ENCODE measurements around the gene AMPD3.
"Not testable (repeated sequence)": the region's sequence is repeated elsewhere in the genome, so short reads cannot be mapped to it uniquely, and the experiment has no call there.

The AMPD3 gene

GRCh38 chr11:10418950-10419310, 36.1 kb upstream of the AMPD3 start:
- no peak for TF ChIP-seq ZNF274 (IDR thresholded peaks at IDR 0.05; ENCODE audit: low read depth, low read length)
- H3K4me3 ChIP-seq (ENCODE audit: low read length) = no peak overlapping the region

- no peak for TF ChIP-seq ZNF274 (IDR thresholded peaks at IDR 0.05; ENCODE audit: low read depth, low read length)
- no peak overlapping the region for H3K4me3 ChIP-seq (ENCODE audit: low read length)
These were observed 28.6 kb upstream of the AMPD3 start for GRCh38 chr11:10426475-10426874.

GRCh38 chr11:10428453-10428852, 26.6 kb upstream of the AMPD3 start:
- TF ChIP-seq ZNF274 (IDR thresholded peaks at IDR 0.05; ENCODE audit: low read depth, low read length) = no peak
- H3K4me3 ChIP-seq (ENCODE audit: low read length) = no peak overlapping the region

GRCh38 chr11:10429526-10429925, 25.5 kb upstream of the AMPD3 start:
- H3K4me3 ChIP-seq (ENCODE audit: low read length) = no peak overlapping the region
- no peak for TF ChIP-seq ZNF274 (IDR thresholded peaks at IDR 0.05; ENCODE audit: low read depth, low read length)

- no peak overlapping the region for H3K4me3 ChIP-seq (ENCODE audit: low read length)
- TF ChIP-seq ZNF274 (IDR thresholded peaks at IDR 0.05; ENCODE audit: low read depth, low read length) = no peak
These were observed 22.6 kb upstream of the AMPD3 start for GRCh38 chr11:10432493-10432892.

GRCh38 chr11:10432971-10433370, 22.1 kb upstream of the AMPD3 start:
- H3K4me3 ChIP-seq (ENCODE audit: low read length) = no peak overlapping the region
- no peak for TF ChIP-seq ZNF274 (IDR thresholded peaks at IDR 0.05; ENCODE audit: low read depth, low read length)

GRCh38 chr11:10436224-10436623, 18.8 kb upstream of the AMPD3 start:
- TF ChIP-seq ZNF274 (IDR thresholded peaks at IDR 0.05; ENCODE audit: low read depth, low read length) = no peak
- H3K4me3 ChIP-seq (ENCODE audit: low read length) = no peak overlapping the region

GRCh38 chr11:10436683-10437082, 18.4 kb upstream of the AMPD3 start:
- not testable (repeated sequence) for H3K4me3 ChIP-seq (ENCODE audit: low read length)

GRCh38 chr11:10438458-10438857, 16.6 kb upstream of the AMPD3 start:
- no peak overlapping the region for H3K4me3 ChIP-seq (ENCODE audit: low read length)
- TF ChIP-seq ZNF274 (IDR thresholded peaks at IDR 0.05; ENCODE audit: low read depth, low read length) = no peak

GRCh38 chr11:10439351-10439750, 15.7 kb upstream of the AMPD3 start:
- no peak overlapping the region for H3K4me3 ChIP-seq (ENCODE audit: low read length)
- TF ChIP-seq ZNF274 (IDR thresholded peaks at IDR 0.05; ENCODE audit: low read depth, low read length) = no peak

- no peak for TF ChIP-seq ZNF274 (IDR thresholded peaks at IDR 0.05; ENCODE audit: low read depth, low read length)
- H3K4me3 ChIP-seq (ENCODE audit: low read length) = no peak overlapping the region
These were observed 15.1 kb upstream of the AMPD3 start for GRCh38 chr11:10439924-10440323.

GRCh38 chr11:10440401-10440800, 14.7 kb upstream of the AMPD3 start:
- H3K4me3 ChIP-seq (ENCODE audit: low read length) = no peak overlapping the region
- TF ChIP-seq ZNF274 (IDR thresholded peaks at IDR 0.05; ENCODE audit: low read depth, low read length) = no peak

- TF ChIP-seq ZNF274 (IDR thresholded peaks at IDR 0.05; ENCODE audit: low read depth, low read length) = no peak
- H3K4me3 ChIP-seq (ENCODE audit: low read length) = no peak overlapping the region
These were observed 14.0 kb upstream of the AMPD3 start for GRCh38 chr11:10441091-10441490.

- no peak overlapping the region for H3K4me3 ChIP-seq (ENCODE audit: low read length)
- TF ChIP-seq ZNF274 (IDR thresholded peaks at IDR 0.05; ENCODE audit: low read depth, low read length) = no peak
These were observed 13.2 kb upstream of the AMPD3 start for GRCh38 chr11:10441652-10442503.

GRCh38 chr11:10443152-10443551, 11.9 kb upstream of the AMPD3 start:
- TF ChIP-seq ZNF274 (IDR thresholded peaks at IDR 0.05; ENCODE audit: low read depth, low read length) = no peak
- no peak overlapping the region for H3K4me3 ChIP-seq (ENCODE audit: low read length)

- no peak overlapping the region for H3K4me3 ChIP-seq (ENCODE audit: low read length)
- no peak for TF ChIP-seq ZNF274 (IDR thresholded peaks at IDR 0.05; ENCODE audit: low read depth, low read length)
These were observed 11.3 kb upstream of the AMPD3 start for GRCh38 chr11:10443721-10444235.
